H9 (cell line): ENCODE data around the gene MYOF. TPM values are rescaled to one million over a fixed set of nuclear protein-coding genes. Genes with fewer than 3 reads are reported as not detected.
A peak's percentile ranks its signal among the peaks of the same experiment; 100 is the strongest.

ENCODE experiments used
- DNase-seq: peaks from one replicate; pipeline ENCODE4 v3.0.0-alpha.2; 2017
- H2AFZ ChIP-seq: one replicate; pipeline ENCODE4 v1.6.1; 2013; ENCODE audit warnings: mild to moderate bottlenecking, low read length, control low read depth, moderate library complexity
- H2AK5ac ChIP-seq: 2 replicates; pipeline ENCODE4 v1.6.1; 2013; ENCODE audit warnings: low read length, control low read depth, mixed read lengths; ENCODE audit not compliant: insufficient read length
- H2BK120ac ChIP-seq: one replicate; pipeline ENCODE4 v1.6.1; 2013; ENCODE audit warnings: low read depth, mild to moderate bottlenecking, low read length, control low read depth, inconsistent platforms; ENCODE audit not compliant: poor library complexity, severe bottlenecking
- H2BK12ac ChIP-seq: 2 replicates; pipeline ENCODE4 v1.6.1; 2013; ENCODE audit warnings: low read length, control low read depth, mixed read lengths, low read depth; ENCODE audit not compliant: insufficient read length
- H2BK15ac ChIP-seq: 2 replicates; pipeline ENCODE4 v1.6.1; 2013; ENCODE audit warnings: low read depth, low read length, control low read depth
- H2BK20ac ChIP-seq: one replicate; pipeline ENCODE4 v1.6.1; 2013; ENCODE audit warnings: low read depth, mild to moderate bottlenecking, low read length, control low read depth, inconsistent platforms; ENCODE audit not compliant: poor library complexity, severe bottlenecking
- H2BK5ac ChIP-seq: 2 replicates; pipeline ENCODE4 v1.6.1; 2013; ENCODE audit warnings: low read length, control low read depth, mixed read lengths; ENCODE audit not compliant: insufficient read length
- H3K14ac ChIP-seq: 2 replicates; pipeline ENCODE4 v1.6.1; 2013; ENCODE audit warnings: low read length, control low read depth; ENCODE audit not compliant: insufficient read depth
- H3K18ac ChIP-seq: 2 replicates; pipeline ENCODE4 v1.6.1; 2013; ENCODE audit warnings: low read depth, mild to moderate bottlenecking, mixed read lengths, low read length, control low read depth; ENCODE audit not compliant: insufficient read length
- H3K23ac ChIP-seq: 2 replicates; pipeline ENCODE4 v1.6.1; 2013; ENCODE audit warnings: low read length, control low read depth, mixed read lengths, low read depth; ENCODE audit not compliant: insufficient read length
- H3K23me2 ChIP-seq: 2 replicates; pipeline ENCODE4 v1.6.1; 2013; ENCODE audit warnings: low read depth, mild to moderate bottlenecking, mixed read lengths, low read length, control low read depth; ENCODE audit not compliant: insufficient read length, poor library complexity, severe bottlenecking
- H3K27ac ChIP-seq: 2 replicates; pipeline ENCODE4 v1.5.1; 2013; ENCODE audit warnings: low read length, control low read depth, mixed read lengths, low read depth; ENCODE audit not compliant: insufficient read length
- H3K27me3 ChIP-seq: 2 replicates; pipeline ENCODE4 v1.6.1; 2013; ENCODE audit warnings: low read length, control low read depth, inconsistent platforms; ENCODE audit not compliant: insufficient read depth
- H3K4ac ChIP-seq: 2 replicates; pipeline ENCODE4 v1.6.1; 2013; ENCODE audit warnings: low read depth, mild to moderate bottlenecking, control low read depth, inconsistent platforms, low read length, moderate library complexity
- H3K4me1 ChIP-seq: 2 replicates; pipeline ENCODE4 v1.6.1; 2013; ENCODE audit warnings: low read length, control low read depth, inconsistent platforms; ENCODE audit not compliant: insufficient read depth
- H3K4me2 ChIP-seq: 2 replicates; pipeline ENCODE4 v1.6.1; 2013; ENCODE audit warnings: low read length, control low read depth, mixed read lengths; ENCODE audit not compliant: insufficient read length, insufficient read depth
- H3K56ac ChIP-seq: 2 replicates; pipeline ENCODE4 v1.6.1; 2013; ENCODE audit warnings: low read depth, mild to moderate bottlenecking, mixed read lengths, low read length, control low read depth; ENCODE audit not compliant: insufficient read length
- H3K79me1 ChIP-seq: 2 replicates; pipeline ENCODE4 v1.6.1; 2013; ENCODE audit warnings: low read depth, mild to moderate bottlenecking, moderate library complexity, low read length, control low read depth, inconsistent platforms; ENCODE audit not compliant: insufficient read depth, poor library complexity, severe bottlenecking
- H3K79me2 ChIP-seq: 2 replicates; pipeline ENCODE4 v1.6.1; 2013; ENCODE audit warnings: low read length, control low read depth, inconsistent platforms; ENCODE audit not compliant: insufficient read depth
- H3K9ac ChIP-seq: 2 replicates; pipeline ENCODE4 v1.6.1; 2013; ENCODE audit warnings: low read length, control low read depth, mixed read lengths; ENCODE audit not compliant: insufficient read length; ENCODE audit errors: extremely low read depth
- H3K9me3 ChIP-seq: one replicate; pipeline ENCODE4 v1.6.1; 2013; ENCODE audit warnings: low read depth, low read length, inconsistent platforms; ENCODE audit not compliant: control insufficient read depth
- H3T11ph ChIP-seq: one replicate; pipeline ENCODE4 v1.6.1; 2013; ENCODE audit warnings: mild to moderate bottlenecking, low read length, control low read depth, inconsistent platforms
- H4K20me1 ChIP-seq: one replicate; pipeline ENCODE4 v1.6.1; 2013; ENCODE audit not compliant: control insufficient read depth, insufficient read length, insufficient read depth
- H4K5ac ChIP-seq: 2 replicates; pipeline ENCODE4 v1.6.1; 2013; ENCODE audit warnings: low read depth, mild to moderate bottlenecking, mixed read lengths, low read length, control low read depth; ENCODE audit not compliant: insufficient read length
- H4K8ac ChIP-seq: replicated peaks from 2 replicates; pipeline ENCODE4 v1.6.1; 2013; ENCODE audit warnings: low read length, control low read depth, mixed read lengths, low read depth; ENCODE audit not compliant: insufficient read length
- H4K91ac ChIP-seq: 2 replicates; pipeline ENCODE4 v1.6.1; 2013; ENCODE audit warnings: low read depth, mild to moderate bottlenecking, moderate library complexity, mixed read lengths, low read length, control low read depth; ENCODE audit not compliant: insufficient read length
- H3K27ac Mint-ChIP-seq, 3 experiments: 2 replicates in 2 of 3; 3 replicates in 1 of 3; pipeline ENCODE4 v1.8.0; 2020 to 2021; ENCODE audit warnings: mixed read lengths in 3 of 3, mild to moderate bottlenecking in 1 of 3, moderate library complexity in 1 of 3
- H3K27me3 Mint-ChIP-seq: 2 replicates; pipeline ENCODE4 v1.8.0; 2021; ENCODE audit warnings: low read depth, mild to moderate bottlenecking, moderate library complexity, mixed read lengths
- H3K36me3 Mint-ChIP-seq, 3 experiments: 2 replicates in 2 of 3; 3 replicates in 1 of 3; pipeline ENCODE4 v1.8.0; 2020 to 2021; ENCODE audit warnings: low read depth in 3 of 3, mixed read lengths in 3 of 3; ENCODE audit not compliant: insufficient read depth in 1 of 3
- H3K4me1 Mint-ChIP-seq, 2 experiments: 2 replicates each; pipeline ENCODE4 v1.8.0; 2020; ENCODE audit warnings: mixed read lengths in 2 of 2
- H3K4me3 Mint-ChIP-seq, 2 experiments: 2 replicates in 1 of 2; 3 replicates in 1 of 2; pipeline ENCODE4 v1.8.0; 2020 to 2021; ENCODE audit warnings: mild to moderate bottlenecking in 2 of 2, mixed read lengths in 2 of 2, moderate library complexity in 1 of 2
- H3K9me3 Mint-ChIP-seq, 2 experiments: 2 replicates in 1 of 2; 3 replicates in 1 of 2; pipeline ENCODE4 v1.8.0; 2020; ENCODE audit warnings: mild to moderate bottlenecking in 2 of 2, mixed read lengths in 2 of 2, moderate library complexity in 1 of 2
- CTCF ChIP-seq: fragments of 200-600 bp; sonication (generic); conservative IDR thresholded peaks from 3 replicates; pipeline ENCODE4 v1.8.0; 2021; ENCODE audit warnings: antibody characterized with exemption, mild to moderate bottlenecking
- WGBS: extraction: QIAGEN DNeasy Blood & Tissue Kit; methylation state at CpG from one replicate; pipeline ENCODE4 v1.1.7; 2013; ENCODE audit warnings: missing lambda C conversion rate, low lambda C conversion rate, mixed read lengths; ENCODE audit not compliant: insufficient read length; ENCODE audit errors: extremely low coverage; 5-methylcytosine and 5-hydroxymethylcytosine counted together
- total RNA-seq: library from RNA; stranded (reverse); gene quantifications from 2 replicates; pipeline ENCODE4 v1.2.1, GENCODE V29; 2021

The MYOF gene
- total RNA-seq, 1 experiment from 2014 or later, result 2.8 TPM

GRCh38 chr10:93280699-93281366 is 201.3 kb downstream of the MYOF start:
- no peak for TF ChIP-seq CTCF
- Histone ChIP-seq H4K5ac (no peak overlapping the region), H3K14ac (no peak overlapping the region), H3K4me1 (peaks cover 10% of the 10 kb centered on the region; the same call in 1 of the 2 replicates), H4K8ac (no peak overlapping the region), H2BK5ac (peak overlapping the region; percentile 81), H3K18ac (peak overlapping the region; percentile 16), H2BK120ac (no peak overlapping the region), H2AFZ (no peak overlapping the region), H3K4me2 (peak overlapping the region; percentile 37), H2AK5ac (no peak overlapping the region), H3T11ph (no peak overlapping the region), H2BK20ac (no peak overlapping the region), H3K56ac (no peak overlapping the region), H3K9me3 (no peaks in the 10 kb centered on the region), H3K27ac (peak overlapping the region; percentile 99), H3K79me2 (no peaks in the 10 kb centered on the region), H3K79me1 (no peaks in the 10 kb centered on the region), H3K23ac (no peak overlapping the region), H4K20me1 (no peaks in the 10 kb centered on the region), H4K91ac (peak overlapping the region; percentile 83), H2BK12ac (no peak overlapping the region), H2BK15ac (no peak overlapping the region), H3K4ac (no peak overlapping the region), H3K23me2 (no peaks in the 10 kb centered on the region), H3K9ac (peak overlapping the region; percentile 9), H3K27me3 (no peaks in the 10 kb centered on the region)
- Mint-ChIP-seq H3K27me3 (no peaks in the 10 kb centered on the region), H3K27ac (peak overlapping the region; percentile 97 to 100 (median 98)), H3K9me3 (peaks cover 3 to 8% of the 10 kb centered on the region in 2 experiments; a peak in 4 of 5 replicates), H3K4me1 (peaks cover 32 to 33% of the 10 kb centered on the region in 2 experiments), H3K4me3 (peak overlapping the region in 1 of 2 experiments; percentile 60; a peak in 2 of 5 replicates), H3K36me3 (peaks cover 4 to 27% (median 13%) of the 10 kb centered on the region in 3 experiments; a peak in 6 of 7 replicates)
- WGBS, result no CpG with 5 or more reads among the region's 8 CpGs
- peak; percentile 96 for DNase-seq
